Measurements from ENCODE around the gene PPP2R5E.
"Not testable (repeated sequence)": the region's sequence is repeated elsewhere in the genome, so short reads cannot be mapped to it uniquely, and the experiment has no call there.

- TF ChIP-seq, protein P1, sequence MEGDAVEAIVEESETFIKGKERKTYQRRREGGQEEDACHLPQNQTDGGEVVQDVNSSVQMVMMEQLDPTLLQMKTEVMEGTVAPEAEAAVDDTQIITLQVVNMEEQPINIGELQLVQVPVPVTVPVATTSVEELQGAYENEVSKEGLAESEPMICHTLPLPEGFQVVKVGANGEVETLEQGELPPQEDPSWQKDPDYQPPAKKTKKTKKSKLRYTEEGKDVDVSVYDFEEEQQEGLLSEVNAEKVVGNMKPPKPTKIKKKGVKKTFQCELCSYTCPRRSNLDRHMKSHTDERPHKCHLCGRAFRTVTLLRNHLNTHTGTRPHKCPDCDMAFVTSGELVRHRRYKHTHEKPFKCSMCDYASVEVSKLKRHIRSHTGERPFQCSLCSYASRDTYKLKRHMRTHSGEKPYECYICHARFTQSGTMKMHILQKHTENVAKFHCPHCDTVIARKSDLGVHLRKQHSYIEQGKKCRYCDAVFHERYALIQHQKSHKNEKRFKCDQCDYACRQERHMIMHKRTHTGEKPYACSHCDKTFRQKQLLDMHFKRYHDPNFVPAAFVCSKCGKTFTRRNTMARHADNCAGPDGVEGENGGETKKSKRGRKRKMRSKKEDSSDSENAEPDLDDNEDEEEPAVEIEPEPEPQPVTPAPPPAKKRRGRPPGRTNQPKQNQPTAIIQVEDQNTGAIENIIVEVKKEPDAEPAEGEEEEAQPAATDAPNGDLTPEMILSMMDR (IDR thresholded peaks at IDR 0.05) = not testable (repeated sequence)
- not testable (repeated sequence) for TF ChIP-seq POLR2AphosphoS5 (IDR thresholded peaks at IDR 0.05; ENCODE audit: low read depth, low read length)
- TF ChIP-seq, protein P2, sequence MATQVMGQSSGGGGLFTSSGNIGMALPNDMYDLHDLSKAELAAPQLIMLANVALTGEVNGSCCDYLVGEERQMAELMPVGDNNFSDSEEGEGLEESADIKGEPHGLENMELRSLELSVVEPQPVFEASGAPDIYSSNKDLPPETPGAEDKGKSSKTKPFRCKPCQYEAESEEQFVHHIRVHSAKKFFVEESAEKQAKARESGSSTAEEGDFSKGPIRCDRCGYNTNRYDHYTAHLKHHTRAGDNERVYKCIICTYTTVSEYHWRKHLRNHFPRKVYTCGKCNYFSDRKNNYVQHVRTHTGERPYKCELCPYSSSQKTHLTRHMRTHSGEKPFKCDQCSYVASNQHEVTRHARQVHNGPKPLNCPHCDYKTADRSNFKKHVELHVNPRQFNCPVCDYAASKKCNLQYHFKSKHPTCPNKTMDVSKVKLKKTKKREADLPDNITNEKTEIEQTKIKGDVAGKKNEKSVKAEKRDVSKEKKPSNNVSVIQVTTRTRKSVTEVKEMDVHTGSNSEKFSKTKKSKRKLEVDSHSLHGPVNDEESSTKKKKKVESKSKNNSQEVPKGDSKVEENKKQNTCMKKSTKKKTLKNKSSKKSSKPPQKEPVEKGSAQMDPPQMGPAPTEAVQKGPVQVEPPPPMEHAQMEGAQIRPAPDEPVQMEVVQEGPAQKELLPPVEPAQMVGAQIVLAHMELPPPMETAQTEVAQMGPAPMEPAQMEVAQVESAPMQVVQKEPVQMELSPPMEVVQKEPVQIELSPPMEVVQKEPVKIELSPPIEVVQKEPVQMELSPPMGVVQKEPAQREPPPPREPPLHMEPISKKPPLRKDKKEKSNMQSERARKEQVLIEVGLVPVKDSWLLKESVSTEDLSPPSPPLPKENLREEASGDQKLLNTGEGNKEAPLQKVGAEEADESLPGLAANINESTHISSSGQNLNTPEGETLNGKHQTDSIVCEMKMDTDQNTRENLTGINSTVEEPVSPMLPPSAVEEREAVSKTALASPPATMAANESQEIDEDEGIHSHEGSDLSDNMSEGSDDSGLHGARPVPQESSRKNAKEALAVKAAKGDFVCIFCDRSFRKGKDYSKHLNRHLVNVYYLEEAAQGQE (IDR thresholded peaks at IDR 0.05; ENCODE audit: insufficient read depth in 1 of 2, low read depth in 2 of 2, low read length in 1 of 2) = not testable (repeated sequence)
Measured at GRCh38 chr14:63371613-63372012, 171.6 kb downstream of the PPP2R5E start.
